Measurements from ENCODE around the gene AQP4.

AQP4 gene

DNA sequence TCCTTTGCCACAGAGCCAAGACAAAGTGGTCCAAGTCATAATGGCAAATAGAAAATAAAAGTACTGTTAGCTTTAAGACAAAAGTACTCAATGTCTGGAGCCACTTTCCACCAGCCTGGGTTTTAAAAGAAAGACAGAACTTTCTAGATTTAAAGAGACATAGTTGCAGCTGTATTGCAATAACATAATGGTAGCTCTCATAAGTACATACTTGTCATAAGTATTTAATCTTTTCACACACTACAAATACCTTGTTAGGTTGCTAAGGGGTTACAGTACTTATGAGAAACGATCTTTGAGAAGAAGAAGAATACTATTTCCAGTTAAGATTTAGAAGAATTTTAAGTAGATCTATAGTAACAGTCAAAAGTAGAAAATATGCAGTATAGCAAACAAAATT is 28.9 kb upstream of the AQP4 start:
- TF ChIP-seq, protein P1, sequence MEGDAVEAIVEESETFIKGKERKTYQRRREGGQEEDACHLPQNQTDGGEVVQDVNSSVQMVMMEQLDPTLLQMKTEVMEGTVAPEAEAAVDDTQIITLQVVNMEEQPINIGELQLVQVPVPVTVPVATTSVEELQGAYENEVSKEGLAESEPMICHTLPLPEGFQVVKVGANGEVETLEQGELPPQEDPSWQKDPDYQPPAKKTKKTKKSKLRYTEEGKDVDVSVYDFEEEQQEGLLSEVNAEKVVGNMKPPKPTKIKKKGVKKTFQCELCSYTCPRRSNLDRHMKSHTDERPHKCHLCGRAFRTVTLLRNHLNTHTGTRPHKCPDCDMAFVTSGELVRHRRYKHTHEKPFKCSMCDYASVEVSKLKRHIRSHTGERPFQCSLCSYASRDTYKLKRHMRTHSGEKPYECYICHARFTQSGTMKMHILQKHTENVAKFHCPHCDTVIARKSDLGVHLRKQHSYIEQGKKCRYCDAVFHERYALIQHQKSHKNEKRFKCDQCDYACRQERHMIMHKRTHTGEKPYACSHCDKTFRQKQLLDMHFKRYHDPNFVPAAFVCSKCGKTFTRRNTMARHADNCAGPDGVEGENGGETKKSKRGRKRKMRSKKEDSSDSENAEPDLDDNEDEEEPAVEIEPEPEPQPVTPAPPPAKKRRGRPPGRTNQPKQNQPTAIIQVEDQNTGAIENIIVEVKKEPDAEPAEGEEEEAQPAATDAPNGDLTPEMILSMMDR (conservative IDR thresholded peaks at IDR 0.05; ENCODE audit: control insufficient read depth, insufficient read depth, low read depth, low read length), result no peak

DNA sequence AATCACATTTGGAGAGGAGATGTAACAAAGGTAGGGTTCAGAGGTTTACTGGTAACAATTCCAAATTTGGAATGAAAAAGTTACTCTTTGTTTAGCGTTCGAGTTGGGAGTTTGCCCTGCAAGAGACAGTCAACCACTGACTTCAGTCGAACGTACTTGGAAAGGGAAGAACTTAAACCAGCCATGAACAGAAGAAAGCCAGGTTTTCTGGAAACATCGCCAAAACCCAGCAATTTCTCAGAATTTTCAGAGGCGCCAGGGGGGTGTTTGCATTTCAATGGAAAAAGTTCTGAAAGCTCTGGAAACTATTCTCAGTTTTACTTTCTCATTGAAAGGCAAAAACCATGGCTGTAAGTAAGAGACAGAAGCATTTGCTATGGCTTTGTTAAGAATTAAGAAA is 28.5 kb upstream of the AQP4 start:
- TF ChIP-seq, protein P1 (conservative IDR thresholded peaks at IDR 0.05; ENCODE audit: control insufficient read depth, insufficient read depth, low read depth, low read length), result no peak
- DNase-seq (ENCODE audit: low read depth), result no peak
- no peak overlapping the region for H3K4me3 ChIP-seq (ENCODE audit: control insufficient read depth, low read depth, low read length)

More for the DNA sequence above, 28.9 kb upstream of the AQP4 start:
- no peak overlapping the region for H3K4me3 ChIP-seq (ENCODE audit: control insufficient read depth, low read depth, low read length)
- no peak for DNase-seq (ENCODE audit: low read depth)

DNA sequence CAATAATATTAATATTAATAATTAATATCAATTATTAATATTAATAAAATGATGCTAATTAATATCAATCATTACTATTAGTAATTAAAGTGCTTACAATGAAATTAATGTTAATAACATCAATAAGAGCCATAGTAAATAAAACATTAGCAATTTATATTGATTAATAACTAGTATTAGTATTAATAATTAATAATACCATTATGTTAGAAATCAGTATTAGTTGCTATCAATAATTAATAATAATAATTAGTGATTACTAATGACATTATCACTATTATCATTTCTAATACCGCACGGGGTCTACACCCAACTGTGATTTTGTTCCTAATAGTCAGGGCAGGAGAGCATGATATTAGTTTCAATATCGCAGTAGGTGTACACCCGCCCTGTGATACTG is 22.8 kb upstream of the AQP4 start:
- no peak overlapping the region for H3K4me3 ChIP-seq (ENCODE audit: control insufficient read depth, low read depth, low read length)
- no peak for DNase-seq (ENCODE audit: low read depth)
- TF ChIP-seq, protein P1 (conservative IDR thresholded peaks at IDR 0.05; ENCODE audit: control insufficient read depth, insufficient read depth, low read depth, low read length), result no peak

DNA sequence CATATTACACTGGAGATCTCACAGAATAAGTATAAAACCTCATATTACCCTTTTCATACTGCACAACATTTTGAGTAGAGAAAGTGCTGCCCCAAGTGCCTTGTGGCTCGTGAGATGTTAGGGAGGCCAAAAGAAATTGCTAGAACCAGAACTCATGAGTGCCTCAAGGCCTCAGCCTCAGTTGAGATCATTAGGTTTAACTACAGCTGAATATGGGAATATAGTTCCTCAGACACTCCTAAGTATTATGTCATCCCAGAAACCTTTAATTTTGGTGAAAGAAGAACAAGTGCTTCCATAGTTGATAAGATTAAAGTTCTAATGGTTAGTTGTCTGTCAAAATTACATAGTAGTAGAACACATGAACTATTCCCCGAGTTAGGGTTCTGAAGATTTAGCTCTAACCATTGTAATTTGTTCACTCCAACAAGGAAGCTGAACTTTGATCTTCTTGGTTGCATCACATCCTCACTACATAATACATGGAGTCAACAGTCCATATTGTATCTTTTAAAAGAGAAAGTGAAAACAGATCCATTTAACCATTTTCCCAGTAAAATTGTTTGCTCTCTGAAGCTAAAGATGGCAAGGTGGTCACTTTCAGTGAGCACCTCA is 9.6 kb upstream of the AQP4 start:
- H3K4me3 ChIP-seq (ENCODE audit: control insufficient read depth, low read depth, low read length), result no peak overlapping the region
- TF ChIP-seq, protein P1 (conservative IDR thresholded peaks at IDR 0.05; ENCODE audit: control insufficient read depth, insufficient read depth, low read depth, low read length), result no peak
- no peak for DNase-seq (ENCODE audit: low read depth)

DNA sequence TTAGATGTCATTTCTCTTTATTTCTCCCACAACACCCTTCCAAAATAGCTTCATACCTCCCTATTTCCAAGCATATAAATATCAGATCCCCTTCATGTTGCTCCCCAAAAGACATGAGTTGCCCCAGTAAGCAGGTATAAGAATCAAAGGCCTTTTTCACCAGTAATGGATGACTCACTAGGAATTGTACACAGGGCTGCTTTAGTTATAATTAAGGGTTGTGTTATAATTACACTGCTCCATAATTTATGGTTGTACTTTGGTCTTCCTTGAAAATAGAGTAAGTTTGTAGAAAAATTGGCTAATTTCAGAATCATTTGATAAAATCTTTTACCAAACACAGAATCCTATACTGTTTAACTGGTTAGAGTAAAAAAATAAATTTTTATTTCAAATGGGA is 8.8 kb upstream of the AQP4 start:
- TF ChIP-seq, protein P1 (conservative IDR thresholded peaks at IDR 0.05; ENCODE audit: control insufficient read depth, insufficient read depth, low read depth, low read length), result no peak
- DNase-seq (ENCODE audit: low read depth), result no peak
- no peak overlapping the region for H3K4me3 ChIP-seq (ENCODE audit: control insufficient read depth, low read depth, low read length)

DNA sequence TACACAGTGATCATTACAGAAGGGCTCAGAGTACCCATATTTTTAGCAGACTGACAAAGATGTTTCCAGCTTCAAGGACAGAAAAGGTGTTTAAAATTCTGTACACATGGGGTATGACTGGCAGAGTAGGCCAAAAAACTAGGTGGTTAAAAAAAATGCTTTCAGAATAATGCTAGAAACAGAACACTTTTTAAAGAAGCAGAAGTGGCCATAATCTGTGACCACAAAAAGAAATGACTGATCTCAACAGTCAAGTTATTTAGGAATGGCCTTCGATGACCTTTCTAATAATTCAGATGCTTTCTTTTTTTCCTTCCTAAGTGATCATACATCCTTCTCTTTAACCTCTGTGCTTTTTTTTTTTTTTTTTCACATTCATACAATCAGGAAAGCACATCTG is 4.1 kb upstream of the AQP4 start:
- no peak overlapping the region for H3K4me3 ChIP-seq (ENCODE audit: control insufficient read depth, low read depth, low read length)
- TF ChIP-seq, protein P1 (conservative IDR thresholded peaks at IDR 0.05; ENCODE audit: control insufficient read depth, insufficient read depth, low read depth, low read length), result no peak
- no peak for DNase-seq (ENCODE audit: low read depth)
